ENCODE data around the gene PPP1R11.

- TF ChIP-seq CTCF (IDR thresholded peaks at IDR 0.05) (no peak), POLR2A (IDR thresholded peaks at IDR 0.05) (no peak)
Observed at GRCh38 chr6:30061858-30062458, 5.0 kb upstream of the PPP1R11 start.

Measured in right lobe of liver (tissue), 4 donors.